ENCODE results near the gene TMEM203. TPM values are rescaled to one million over a fixed set of nuclear protein-coding genes. Genes with fewer than 3 reads are reported as not detected.

The TMEM203 gene
- total and polyA plus RNA-seq, 2 of the 13 experiments (the other 11 are each of a cell fraction or from before 2014, with no cell fraction given): 23.4 to 36.7 TPM

- no peak for TF ChIP-seq NFAT5 (CRISPR knock-in tag; IDR thresholded peaks at IDR 0.05)
- TF ChIP-seq TERF1 (CRISPR knock-in tag; IDR thresholded peaks at IDR 0.05): no peak
- no peak for TF ChIP-seq ZNF280D (CRISPR knock-in tag; IDR thresholded peaks at IDR 0.05)
- TF ChIP-seq MBD4 (IDR thresholded peaks at IDR 0.05; ENCODE audit: borderline replicate concordance, low read length): no peak
- TF ChIP-seq FOXO4 (CRISPR knock-in tag; conservative IDR thresholded peaks at IDR 0.05): no peak
- peak; percentile 56 for TF ChIP-seq RXRA (CRISPR knock-in tag; IDR thresholded peaks at IDR 0.05)
- no peak for TF ChIP-seq CENPT (CRISPR knock-in tag; IDR thresholded peaks at IDR 0.05; ENCODE audit: low read depth)
- TF ChIP-seq IRF9 (CRISPR knock-in tag; IDR thresholded peaks at IDR 0.05; ENCODE audit: borderline replicate concordance): no peak
- peak; percentile 27; the same call in 1 of the 2 replicates for TF ChIP-seq ZMAT3 (CRISPR knock-in tag; conservative IDR thresholded peaks at IDR 0.05)
- peak; percentile 29 for TF ChIP-seq ZNF138 (CRISPR knock-in tag; IDR thresholded peaks at IDR 0.05; ENCODE audit: low read depth)
- no peak for TF ChIP-seq ZNF512 (CRISPR knock-in tag; IDR thresholded peaks at IDR 0.05)
- TF ChIP-seq REPIN1 (CRISPR knock-in tag; IDR thresholded peaks at IDR 0.05; ENCODE audit: borderline replicate concordance, low read depth): 0 out of 2 replicates have a peak, but pooled peaks have one; percentile 64
- TF ChIP-seq ZFAT (CRISPR knock-in tag; conservative IDR thresholded peaks at IDR 0.05): no peak
- TF ChIP-seq ZNF777 (CRISPR knock-in tag; IDR thresholded peaks at IDR 0.05): peak; percentile 39
Observed at GRCh38 chr9:137241490-137242268, 36.2 kb upstream of the TMEM203 start (continued).
